ENCODE data around the gene CD38. TPM values are rescaled to one million over a fixed set of nuclear protein-coding genes. Genes with fewer than 3 reads are reported as not detected.

CD38 gene
- total and polyA plus RNA-seq, 2 experiments from 2014 or later, result 0.13 to 1.1 TPM

DNA sequence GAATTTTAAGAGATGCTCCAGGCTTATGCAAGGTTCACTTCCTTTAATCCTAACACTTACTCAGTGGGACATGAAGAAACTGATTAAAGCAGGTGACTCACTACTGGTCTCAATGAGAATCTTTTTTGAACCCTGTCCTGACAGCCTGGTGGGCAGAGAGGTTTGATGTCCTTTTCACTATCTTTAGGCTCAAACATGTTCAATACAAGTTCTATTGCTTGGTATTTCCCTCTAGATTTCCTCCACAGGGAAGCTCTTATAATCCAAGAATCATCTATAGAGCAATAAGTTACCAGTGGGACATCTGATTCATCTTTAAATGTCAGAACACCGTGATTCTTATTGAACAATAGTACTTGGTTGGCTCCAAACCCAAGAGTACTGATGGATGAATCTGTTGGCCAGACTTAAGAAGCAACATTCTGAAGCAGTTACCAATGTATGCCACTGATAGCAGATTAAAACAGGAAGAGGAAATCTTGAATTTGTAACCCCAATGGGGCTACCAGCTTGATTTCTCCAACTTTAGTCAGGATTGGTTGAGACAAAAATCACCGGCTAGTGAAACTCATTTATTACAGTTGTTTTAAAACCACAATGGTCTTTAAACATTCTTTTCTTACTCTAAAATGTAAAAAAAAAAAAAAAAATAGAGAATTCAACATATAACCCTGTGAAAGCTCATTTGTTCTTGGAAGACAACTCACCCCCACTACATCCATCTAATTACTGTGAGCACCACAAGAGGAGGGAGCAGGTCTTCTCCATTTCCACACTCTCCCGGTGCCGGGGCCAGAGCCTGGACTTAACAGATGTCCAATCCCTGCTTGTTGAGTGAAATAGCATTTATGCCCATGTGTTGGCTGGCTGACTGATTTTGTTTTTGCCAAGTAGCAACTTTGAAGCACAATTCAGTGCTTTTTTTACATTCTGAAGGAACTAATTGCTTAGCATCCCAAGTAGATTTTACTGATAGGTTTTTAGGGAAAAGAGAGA lies 117.1 kb downstream of the CD38 start:
- no peak for DNase-seq (ENCODE audit: low spot score)
- no peak for TF ChIP-seq EZH2phosphoT487 (IDR thresholded peaks at IDR 0.05; ENCODE audit: low read depth, severe bottlenecking, unreplicated experiment)
- TF ChIP-seq, protein P1, sequence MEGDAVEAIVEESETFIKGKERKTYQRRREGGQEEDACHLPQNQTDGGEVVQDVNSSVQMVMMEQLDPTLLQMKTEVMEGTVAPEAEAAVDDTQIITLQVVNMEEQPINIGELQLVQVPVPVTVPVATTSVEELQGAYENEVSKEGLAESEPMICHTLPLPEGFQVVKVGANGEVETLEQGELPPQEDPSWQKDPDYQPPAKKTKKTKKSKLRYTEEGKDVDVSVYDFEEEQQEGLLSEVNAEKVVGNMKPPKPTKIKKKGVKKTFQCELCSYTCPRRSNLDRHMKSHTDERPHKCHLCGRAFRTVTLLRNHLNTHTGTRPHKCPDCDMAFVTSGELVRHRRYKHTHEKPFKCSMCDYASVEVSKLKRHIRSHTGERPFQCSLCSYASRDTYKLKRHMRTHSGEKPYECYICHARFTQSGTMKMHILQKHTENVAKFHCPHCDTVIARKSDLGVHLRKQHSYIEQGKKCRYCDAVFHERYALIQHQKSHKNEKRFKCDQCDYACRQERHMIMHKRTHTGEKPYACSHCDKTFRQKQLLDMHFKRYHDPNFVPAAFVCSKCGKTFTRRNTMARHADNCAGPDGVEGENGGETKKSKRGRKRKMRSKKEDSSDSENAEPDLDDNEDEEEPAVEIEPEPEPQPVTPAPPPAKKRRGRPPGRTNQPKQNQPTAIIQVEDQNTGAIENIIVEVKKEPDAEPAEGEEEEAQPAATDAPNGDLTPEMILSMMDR (IDR thresholded peaks at IDR 0.05; ENCODE audit: poor library complexity), result no peak
- no peak for TF ChIP-seq EZH2 (IDR thresholded peaks at IDR 0.05; ENCODE audit: borderline replicate concordance)
- no peak overlapping the region for H3K4me2 ChIP-seq
- H3K4me3 ChIP-seq, result no peak overlapping the region
- no peaks in the 10 kb centered on the region for H4K20me1 ChIP-seq (ENCODE audit: insufficient read depth, poor library complexity, severe bottlenecking)
- H3K9me3 ChIP-seq (ENCODE audit: low read depth), result no peaks in the 10 kb centered on the region
- H3K79me2 ChIP-seq, result no peaks in the 10 kb centered on the region
- WGBS (ENCODE audit: low lambda C conversion rate, missing lambda C conversion rate), result 82% methylated on average over 4 of the region's 4 CpGs
- H2AFZ ChIP-seq, result no peak overlapping the region
- H3K4me1 ChIP-seq (ENCODE audit: insufficient read depth), result no peaks in the 10 kb centered on the region
- H3K9me2 ChIP-seq (replicated peaks; ENCODE audit: insufficient read depth), result no peaks in the 10 kb centered on the region
- no peaks in the 10 kb centered on the region for H3K36me3 ChIP-seq (replicated peaks; ENCODE audit: insufficient read depth, low read depth)
- H3K27me3 ChIP-seq, result peaks cover 5% of the 10 kb centered on the region
- no peak overlapping the region for H3K27ac ChIP-seq

DNA sequence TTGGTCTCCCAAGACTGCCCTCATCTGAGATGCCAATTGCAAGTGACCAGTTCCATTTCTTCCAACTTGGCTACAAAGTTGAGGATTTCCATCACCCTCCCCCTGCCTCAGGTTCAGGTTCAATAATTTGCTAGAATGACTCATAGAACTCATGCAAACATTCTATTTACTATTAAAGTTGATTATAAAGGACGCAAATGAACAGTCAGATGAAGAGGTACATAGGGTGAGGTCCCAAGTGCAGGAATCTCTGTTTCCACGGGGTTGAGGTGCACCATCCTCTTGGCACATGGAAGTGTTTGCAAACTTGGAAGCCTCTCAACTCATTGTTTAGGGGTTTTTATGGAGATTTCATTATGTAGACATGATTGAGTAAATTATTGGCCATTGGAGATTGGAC lies 119.4 kb downstream of the CD38 start:
- TF ChIP-seq EZH2phosphoT487 (IDR thresholded peaks at IDR 0.05; ENCODE audit: low read depth, severe bottlenecking, unreplicated experiment), result no peak
- TF ChIP-seq, protein P1 (IDR thresholded peaks at IDR 0.05; ENCODE audit: poor library complexity), result no peak
- TF ChIP-seq EZH2 (IDR thresholded peaks at IDR 0.05; ENCODE audit: borderline replicate concordance), result no peak

DNA sequence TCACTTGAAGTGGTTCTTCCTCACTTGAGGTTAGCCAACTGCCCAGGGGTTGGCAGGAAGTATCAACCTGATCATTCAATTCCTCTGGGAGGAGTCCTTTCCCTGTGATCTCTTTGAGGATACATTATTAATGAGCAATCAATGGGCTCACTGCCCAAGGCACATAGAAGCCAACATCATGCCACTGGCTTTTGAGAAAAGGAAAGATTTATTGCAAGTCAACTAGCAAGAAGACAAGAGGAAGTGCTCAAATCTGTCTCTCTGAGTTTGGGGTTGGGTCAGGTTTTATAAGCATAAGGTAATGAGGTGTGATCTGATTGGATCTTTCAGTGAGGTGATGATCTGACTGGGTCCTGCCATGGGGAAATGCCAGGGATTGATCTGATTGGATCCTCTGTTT lies 120.8 kb downstream of the CD38 start:
- no peaks in the 10 kb centered on the region for H3K36me3 ChIP-seq (replicated peaks; ENCODE audit: insufficient read depth, low read depth)
- H2AFZ ChIP-seq, result no peak overlapping the region
- H3K4me3 ChIP-seq, result no peak overlapping the region
- TF ChIP-seq, protein P1 (IDR thresholded peaks at IDR 0.05; ENCODE audit: poor library complexity), result no peak
- no peaks in the 10 kb centered on the region for H4K20me1 ChIP-seq (ENCODE audit: insufficient read depth, poor library complexity, severe bottlenecking)
- H3K9me2 ChIP-seq (replicated peaks; ENCODE audit: insufficient read depth), result no peaks in the 10 kb centered on the region
- H3K4me2 ChIP-seq, result no peak overlapping the region
- DNase-seq (ENCODE audit: low spot score), result no peak
- H3K9me3 ChIP-seq (ENCODE audit: low read depth), result no peaks in the 10 kb centered on the region
- peaks cover 5% of the 10 kb centered on the region for H3K27me3 ChIP-seq
- no peak overlapping the region for H3K27ac ChIP-seq
- no peaks in the 10 kb centered on the region for H3K4me1 ChIP-seq (ENCODE audit: insufficient read depth)
- H3K79me2 ChIP-seq, result no peaks in the 10 kb centered on the region

More for the DNA sequence above, 119.4 kb downstream of the CD38 start:
- H3K4me1 ChIP-seq (ENCODE audit: insufficient read depth), result no peaks in the 10 kb centered on the region
- no peak overlapping the region for H2AFZ ChIP-seq
- H4K20me1 ChIP-seq (ENCODE audit: insufficient read depth, poor library complexity, severe bottlenecking), result no peaks in the 10 kb centered on the region
- no peaks in the 10 kb centered on the region for H3K9me3 ChIP-seq (ENCODE audit: low read depth)
- H3K4me2 ChIP-seq, result no peak overlapping the region
- H3K79me2 ChIP-seq, result no peaks in the 10 kb centered on the region
- no peaks in the 10 kb centered on the region for H3K9me2 ChIP-seq (replicated peaks; ENCODE audit: insufficient read depth)
- H3K27me3 ChIP-seq, result peaks cover 5% of the 10 kb centered on the region
- DNase-seq (ENCODE audit: low spot score), result no peak
- 76% methylated on average over 2 of the region's 2 CpGs for WGBS (ENCODE audit: low lambda C conversion rate, missing lambda C conversion rate)
- H3K27ac ChIP-seq, result no peak overlapping the region
- no peaks in the 10 kb centered on the region for H3K36me3 ChIP-seq (replicated peaks; ENCODE audit: insufficient read depth, low read depth)
- no peak overlapping the region for H3K4me3 ChIP-seq
